GM18505 (cell line): ENCODE measurements around the gene MFRP.

Source experiments
- ATAC-seq: cut with Tn5 transposase; IDR thresholded peaks from one replicate; pipeline ENCODE4 v1.9.1; 2021; ENCODE audit not compliant: unreplicated experiment
- POLR2A ChIP-seq: IDR thresholded peaks from 4 replicates; pipeline ENCODE4 v1.6.1; 2011; ENCODE audit warnings: borderline replicate concordance; ENCODE audit not compliant: insufficient read depth, insufficient read length; ENCODE audit errors: extremely low read depth

MFRP gene

DNA sequence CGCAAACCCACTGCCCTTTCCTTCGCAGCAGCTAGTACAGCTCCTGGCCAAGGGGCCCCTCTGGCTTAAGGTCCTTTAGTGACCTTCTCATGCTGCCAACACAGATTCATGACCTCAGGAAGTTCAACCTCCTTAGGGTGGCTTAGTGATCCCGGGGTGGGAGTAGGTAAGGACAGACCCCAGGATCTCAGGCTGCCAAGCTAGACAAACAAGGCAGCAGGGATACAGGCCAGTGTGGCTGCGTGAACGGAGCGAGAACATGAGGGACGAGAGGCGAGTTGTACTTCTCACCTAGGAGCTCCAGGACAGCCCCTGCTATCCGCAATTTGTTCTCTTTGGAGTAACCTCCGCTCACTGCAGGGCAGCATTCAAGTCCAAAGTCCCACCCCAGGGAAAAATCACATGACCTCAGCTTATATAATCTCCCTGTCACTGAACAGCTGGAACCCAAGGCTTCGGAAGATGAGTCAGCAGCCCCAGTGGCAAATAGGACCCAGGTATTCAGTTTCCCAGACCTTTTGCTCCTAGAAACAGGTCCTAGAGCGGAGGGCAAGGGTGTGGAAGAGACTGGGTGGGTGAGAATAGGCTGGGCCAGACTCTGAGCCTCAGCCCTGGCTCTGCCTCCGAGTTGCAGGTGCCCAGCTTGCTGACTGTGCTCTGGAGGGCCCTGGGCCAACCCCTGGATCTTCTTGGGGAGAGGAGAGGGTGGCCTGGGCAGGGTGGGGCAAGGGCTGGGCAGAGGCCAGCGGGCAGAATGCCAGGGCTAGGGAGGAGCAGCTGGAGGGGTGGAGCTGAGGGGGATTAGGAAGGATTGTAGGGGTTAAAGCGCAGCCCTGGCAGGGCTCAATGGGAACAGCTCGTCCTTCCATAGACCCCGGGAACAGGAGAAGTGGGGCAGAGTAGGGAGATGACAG is 21.9 kb upstream of the MFRP start:
- TF ChIP-seq POLR2A = no peak
- ATAC-seq = no peak

DNA sequence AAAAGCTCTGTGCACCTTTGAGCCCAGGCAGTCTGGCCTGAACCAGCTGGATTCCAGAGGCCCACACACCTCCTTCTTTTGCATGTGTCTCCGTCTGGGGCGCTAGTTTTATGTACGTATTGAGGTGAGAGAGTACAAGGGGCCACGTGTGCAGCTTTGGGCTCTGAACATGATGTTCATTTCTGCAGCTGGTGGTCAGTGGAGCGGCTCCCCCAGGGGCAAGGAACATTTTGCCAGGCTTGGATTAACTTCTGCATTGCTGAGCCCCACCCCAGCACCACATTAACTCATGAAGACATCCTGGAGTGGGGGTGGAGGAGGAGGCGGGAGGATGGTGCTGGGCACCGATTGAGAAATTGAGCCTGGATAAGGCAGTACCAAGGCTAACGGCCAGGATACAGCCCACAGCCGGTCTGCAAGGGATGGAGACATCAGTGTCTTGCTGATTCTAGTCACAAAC is 21.2 kb upstream of the MFRP start:
- ATAC-seq = no peak
- TF ChIP-seq POLR2A = no peak

DNA sequence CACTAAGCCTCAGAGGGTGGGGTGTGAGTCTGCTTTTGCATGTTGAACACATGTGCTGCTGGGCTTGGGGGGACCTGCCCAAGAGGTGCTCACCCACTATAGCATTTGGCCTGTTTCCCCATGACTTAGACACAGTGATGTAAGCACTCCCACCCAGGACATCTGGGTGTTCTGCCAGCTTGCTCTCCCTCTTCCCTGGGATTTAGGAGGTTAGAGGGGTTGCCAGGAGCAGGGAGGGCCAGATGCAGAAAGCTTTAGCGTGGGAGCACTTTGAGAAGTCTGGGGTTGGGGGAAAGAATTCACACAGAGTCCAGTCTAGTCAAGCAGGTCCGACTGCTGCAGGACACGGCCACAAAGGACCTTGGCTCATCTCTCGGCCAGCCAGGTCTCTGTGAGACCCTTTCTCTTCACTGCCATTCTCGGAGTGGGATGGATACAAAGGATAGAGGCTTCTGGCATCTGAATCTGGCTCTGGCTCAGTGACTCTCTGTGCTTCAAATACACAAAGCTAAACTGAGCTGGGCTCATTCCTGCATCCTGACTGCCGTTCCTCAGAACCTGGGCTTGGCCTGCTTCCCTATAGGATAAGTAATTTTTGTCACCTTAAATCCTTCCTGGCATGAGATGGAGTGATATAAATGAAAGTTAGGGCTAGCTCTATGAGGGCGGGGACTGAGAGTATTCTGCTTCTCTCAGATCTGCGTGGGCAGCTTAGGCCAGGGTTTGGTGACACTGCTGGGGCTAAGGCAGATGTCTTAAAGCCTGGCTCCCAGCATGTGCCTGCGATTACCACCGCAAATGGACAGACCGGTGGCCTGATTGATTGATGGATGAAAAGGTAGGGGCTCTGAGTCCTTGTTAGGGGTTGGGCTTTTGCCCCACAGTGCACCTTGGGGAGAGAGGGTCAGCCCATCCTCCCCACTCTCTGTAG is 20.4 kb upstream of the MFRP start:
- no peak for TF ChIP-seq POLR2A
- ATAC-seq = no peak

DNA sequence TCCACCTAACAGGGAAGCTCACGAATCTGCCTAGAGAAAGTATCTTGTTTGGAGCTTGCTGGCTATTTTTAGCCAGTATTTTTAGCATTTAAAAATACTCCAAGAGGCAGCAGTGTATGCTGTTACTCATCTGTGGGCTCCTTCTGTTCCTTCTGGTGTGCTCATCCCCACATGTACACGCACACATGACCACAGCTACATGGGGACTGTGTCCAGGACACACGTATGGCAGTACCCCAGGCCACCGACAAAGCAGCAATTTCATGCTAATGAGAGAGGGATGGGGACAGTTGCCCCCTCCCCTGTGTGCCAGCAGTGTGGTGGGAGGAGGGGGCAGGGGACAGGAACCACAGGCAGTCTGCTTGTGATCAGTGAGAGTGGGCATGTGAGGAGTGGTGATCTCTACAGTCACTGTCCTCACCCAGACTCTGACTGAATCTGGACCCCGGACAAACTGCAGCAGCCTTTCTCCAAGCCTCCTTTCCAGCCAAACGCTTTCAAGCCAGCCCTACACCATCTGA is 18.6 kb upstream of the MFRP start:
- ATAC-seq = no peak
- TF ChIP-seq POLR2A = no peak

DNA sequence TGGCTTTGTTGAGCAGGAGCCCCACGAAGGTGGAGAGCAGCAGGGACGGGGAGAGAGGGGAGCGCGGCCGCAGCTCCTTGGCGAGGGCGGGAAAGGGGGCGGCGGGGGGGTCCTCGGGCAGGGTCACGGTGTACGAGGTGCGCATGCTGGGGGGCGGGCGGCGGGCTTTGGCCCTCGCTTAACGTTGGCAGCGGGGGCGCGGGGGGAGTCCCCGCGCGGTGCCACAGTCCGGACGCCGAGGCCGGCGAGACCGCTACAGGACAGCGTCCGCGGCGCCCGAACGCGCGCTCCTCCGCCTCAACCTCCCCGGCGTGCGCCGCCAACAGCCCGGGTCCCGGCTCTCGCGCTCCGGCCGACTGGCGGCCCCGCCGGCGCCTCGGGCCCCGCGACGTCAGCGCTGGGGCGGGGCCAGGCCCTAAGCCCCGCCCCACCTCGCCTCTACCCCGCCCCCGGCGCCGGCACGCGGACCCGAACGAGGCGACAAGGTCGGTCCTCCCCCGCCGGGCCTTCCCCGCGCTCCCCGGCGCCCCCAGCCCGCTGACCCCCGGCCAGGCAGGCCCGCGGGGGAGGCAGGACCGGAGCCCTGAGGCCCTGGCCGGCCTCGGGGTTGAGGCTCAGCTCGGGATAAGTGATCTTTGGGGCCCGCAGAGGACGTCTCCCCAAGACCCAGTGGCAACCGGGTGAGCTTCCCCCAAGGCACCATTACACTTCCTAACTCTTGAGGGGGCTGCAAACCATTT is 17.5 kb upstream of the MFRP start:
- no peak for TF ChIP-seq POLR2A
- ATAC-seq = no peak

DNA sequence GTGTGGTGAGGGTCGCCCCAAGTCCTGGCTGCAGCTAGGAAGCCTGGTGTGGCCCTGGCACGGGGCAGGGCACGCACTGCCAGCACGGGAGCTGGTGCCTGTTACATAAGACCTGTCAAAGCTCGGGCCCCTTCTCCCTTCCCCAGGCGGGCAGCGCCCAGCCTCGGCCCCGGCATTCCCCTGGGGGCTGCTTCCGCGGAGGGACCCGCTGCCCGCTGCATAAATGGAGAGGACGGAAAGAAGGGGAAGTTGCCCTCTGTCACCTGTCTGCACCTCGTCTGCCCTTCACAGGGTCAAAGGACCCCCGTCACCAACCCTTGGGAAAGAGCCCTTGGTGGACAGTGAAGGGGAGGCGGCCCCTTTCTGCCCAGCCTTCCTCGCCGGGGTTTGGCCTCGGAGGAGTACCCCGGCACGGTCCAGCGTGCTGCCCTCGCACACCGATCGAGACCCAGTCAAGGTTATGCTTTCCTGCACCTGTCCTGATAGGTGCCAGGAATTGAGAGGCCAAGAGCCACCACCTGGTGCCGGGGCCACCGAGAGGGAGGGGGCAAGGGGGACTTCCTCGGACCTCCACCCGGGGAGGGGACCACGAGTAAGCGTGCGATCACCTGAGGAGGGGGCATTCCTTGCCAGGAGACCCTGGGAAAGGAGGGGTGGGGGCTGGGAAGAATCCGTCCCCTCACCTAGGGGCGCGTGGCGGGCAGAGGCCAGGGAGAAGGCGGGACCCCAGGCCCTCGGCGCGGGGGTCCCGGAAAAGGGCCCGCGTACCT is 16.8 kb upstream of the MFRP start:
- TF ChIP-seq POLR2A = no peak
- ATAC-seq = no peak

DNA sequence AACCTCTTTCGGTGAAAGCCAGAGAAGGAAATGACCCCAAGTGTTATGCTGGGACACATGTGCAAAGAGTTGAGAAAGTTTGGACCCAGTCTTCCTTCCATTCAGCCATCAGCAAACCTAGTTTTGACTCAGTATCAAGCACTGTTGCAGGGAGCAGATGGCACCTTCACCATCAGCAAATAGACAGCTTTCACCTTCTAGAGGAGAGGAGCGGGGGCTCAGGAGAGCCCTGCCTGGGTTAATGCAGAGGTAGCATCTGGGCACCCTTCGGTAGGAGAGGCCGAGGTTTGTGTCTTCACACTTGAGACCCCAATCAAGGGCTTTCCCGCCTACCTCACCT is 16.2 kb upstream of the MFRP start:
- TF ChIP-seq POLR2A = no peak
- no peak for ATAC-seq

DNA sequence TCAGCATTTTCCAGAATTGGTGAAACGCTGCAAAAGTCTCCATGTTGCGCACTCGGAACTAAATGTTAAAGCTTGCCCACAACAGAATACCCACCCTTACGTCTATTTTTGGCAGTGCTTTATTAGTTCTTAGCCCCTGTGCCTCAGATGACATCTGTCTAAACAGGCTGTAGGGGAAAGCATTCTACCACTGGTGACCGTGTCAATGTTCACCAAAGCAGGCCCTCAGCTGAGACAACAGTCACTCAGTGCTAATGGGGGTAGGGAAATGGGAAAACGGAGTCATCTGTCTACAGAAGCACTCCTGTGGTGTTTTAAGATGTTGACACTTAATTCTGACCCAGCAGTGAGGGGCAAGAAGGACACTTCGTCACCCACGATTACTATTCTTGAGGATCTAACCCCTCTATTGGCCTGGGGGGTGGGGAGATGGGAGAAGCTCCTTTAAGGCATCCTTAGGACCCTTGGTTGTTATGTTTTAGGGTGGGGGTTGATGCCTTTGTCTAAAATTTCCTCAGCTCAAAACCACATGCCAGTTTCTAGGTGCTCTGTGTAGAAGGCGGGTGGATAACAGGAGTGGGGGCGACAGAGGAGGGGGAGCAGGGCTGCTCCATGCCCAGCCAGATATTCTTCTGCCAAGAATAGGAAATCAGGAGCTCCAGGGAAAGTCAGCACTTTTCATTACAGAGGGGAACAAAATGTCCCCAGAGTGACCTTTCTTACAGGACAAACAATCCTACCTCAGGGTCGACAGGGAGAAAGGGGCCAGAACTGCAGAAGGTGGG is 15.6 kb upstream of the MFRP start:
- ATAC-seq = no peak
- TF ChIP-seq POLR2A = no peak

DNA sequence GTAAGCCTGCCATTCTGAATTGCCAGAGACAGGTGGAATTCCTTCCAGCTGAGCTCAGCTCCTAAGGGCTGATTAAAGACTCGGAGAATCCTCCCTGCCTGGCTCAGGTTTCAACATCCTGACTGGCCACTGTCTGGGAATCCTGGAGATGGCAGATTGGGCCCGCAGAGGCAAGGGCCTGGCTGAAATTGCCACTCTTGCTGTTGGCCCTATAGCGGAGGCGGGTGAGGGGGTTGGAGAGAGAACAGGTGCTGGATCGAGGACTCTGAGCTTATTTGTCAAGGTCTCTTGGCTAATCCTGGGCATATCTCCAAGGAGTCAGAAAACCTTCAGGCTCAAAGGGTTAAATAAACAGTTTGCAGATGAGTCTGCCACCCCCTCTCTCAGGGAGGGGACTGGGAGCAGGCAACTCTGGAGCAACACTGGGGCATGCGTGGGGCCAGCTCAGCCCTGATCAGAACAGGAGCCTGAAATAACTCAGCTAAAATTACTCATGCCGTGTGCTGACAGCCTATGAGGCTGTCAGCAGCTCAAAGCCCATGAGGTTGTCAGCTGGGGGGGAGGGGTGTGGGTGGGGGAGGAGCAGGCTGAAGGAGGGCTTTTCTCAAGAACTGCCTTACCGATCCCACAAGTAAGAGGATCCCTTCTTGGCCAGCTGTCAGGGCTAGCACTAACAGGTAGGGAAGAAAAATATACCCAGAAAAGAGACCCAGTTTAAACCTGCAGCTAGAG is 14.7 kb upstream of the MFRP start:
- ATAC-seq = no peak
- TF ChIP-seq POLR2A = no peak

DNA sequence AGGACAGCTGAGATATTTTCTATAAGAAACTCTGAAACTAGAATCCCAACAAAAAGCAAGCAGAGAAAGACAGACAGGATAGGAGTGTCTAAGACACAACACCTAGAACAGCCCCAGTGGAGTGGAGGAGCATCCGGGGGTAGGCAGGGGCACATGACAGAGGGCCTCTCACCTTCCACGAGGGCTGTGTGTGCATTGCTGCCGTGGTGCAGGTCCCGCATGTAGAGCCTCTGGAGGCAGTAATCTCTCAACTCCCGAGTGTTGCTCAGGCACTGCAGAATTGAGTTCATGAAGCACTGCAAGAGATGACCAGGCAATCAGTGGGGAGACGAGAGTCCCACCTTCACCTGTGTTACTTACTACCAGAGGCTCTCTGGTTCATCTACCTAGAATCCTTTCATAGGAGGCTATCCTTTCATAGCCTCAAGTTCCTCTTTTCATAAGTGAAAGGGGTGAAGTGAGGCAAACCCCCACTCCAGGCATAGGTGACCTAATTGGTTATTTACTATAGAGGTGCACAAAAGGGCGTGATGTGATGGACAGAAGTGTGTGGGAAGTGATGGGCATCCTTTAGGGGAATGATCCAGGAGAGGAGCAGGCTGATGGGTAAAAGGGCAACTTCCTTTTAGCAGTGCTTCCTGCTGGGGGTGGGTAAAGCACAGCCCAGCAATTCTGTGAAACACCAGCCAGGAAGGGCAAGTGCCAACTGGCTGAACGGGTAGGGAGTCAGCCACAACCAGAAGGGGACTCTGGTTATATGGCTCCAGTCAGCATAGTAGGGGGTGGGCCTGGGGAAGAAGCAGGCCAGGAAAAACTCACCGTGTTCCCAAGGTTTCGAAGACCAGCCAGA is 13.1 kb upstream of the MFRP start:
- no peak for ATAC-seq
- TF ChIP-seq POLR2A = no peak
